VCaP (cell line): Measurements from ENCODE around the gene GRIK4.

Experiments
- H3K27ac ChIP-seq: fragments of 450-650 bp; 2 replicates; pipeline ENCODE4 v1.5.1; 2017
- CTCF ChIP-seq: fragments of 450-650 bp; conservative IDR thresholded peaks from 2 replicates; pipeline ENCODE4 v1.5.1; 2017; ENCODE audit warnings: mild to moderate bottlenecking, moderate library complexity

GRIK4 gene

GRCh38 chr11:120473503-120473902 is 38.0 kb upstream of the GRIK4 start:
- H3K27ac ChIP-seq = no peak overlapping the region
- no peak for TF ChIP-seq CTCF

- TF ChIP-seq CTCF = no peak
- no peak overlapping the region for H3K27ac ChIP-seq
Measured at GRCh38 chr11:120482149-120482548, 29.4 kb upstream of the GRIK4 start.

- no peak overlapping the region for H3K27ac ChIP-seq
- TF ChIP-seq CTCF = no peak
Measured at GRCh38 chr11:120484722-120485121, 26.8 kb upstream of the GRIK4 start.

DNA sequence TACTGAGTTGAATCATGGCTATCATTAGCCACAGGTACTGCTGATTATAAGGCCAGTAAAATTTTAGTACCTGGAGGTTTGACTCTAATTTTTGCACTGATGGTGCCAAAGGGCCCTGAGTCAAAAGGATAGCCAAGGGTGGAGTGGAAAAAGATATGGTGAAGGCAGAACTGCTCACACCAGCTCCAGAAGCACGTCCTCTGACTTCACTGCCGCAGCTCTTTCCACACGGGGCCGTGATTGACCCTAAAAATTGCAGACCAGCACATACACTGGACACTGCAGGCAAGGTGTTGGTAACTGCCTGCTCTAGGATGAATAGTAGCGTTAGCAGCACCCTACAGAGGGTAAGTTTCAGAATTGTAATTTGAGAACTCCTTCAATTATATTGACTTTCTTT is 25.4 kb upstream of the GRIK4 start:
- no peak for TF ChIP-seq CTCF
- H3K27ac ChIP-seq = no peak overlapping the region

DNA sequence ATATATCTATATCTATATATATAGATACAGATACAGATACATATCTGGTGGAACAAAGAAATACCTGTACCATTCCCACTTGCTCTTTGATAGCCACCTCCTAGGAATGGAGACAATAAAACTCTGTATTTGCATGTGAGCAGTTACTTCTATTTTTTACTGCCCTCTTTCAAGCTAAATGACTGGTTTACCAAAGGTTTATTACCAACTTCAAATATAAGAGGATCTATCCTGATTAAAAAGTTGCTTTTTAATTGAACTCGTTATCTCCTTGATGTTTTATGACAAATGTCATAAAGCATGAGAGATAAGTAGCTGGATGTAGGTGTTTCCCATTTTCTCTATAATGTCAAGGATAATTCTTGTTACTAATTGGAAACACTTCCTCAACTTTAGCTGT is 21.7 kb upstream of the GRIK4 start:
- no peak overlapping the region for H3K27ac ChIP-seq
- no peak for TF ChIP-seq CTCF

- TF ChIP-seq CTCF = no peak
- H3K27ac ChIP-seq = no peak overlapping the region
Measured at GRCh38 chr11:120492486-120492885, 19.1 kb upstream of the GRIK4 start.

DNA sequence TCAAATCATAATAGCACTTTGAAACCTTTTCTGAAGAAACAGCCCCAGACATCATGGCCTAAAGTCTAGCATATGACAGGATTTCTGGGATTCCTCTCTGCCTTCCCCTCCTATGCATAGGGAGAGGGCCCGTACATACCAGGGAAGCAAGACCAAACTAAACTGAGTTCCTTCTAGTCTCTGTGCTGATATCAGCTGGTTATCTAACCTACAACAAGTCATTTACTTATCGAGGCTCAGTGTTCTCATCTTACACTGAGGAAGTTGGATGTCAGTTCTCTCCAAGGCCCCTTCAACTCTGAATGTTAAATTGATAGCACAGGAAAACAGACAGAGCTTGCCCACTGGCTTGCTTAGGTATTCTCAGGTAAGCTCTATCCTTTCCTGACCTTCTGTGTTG is 17.0 kb upstream of the GRIK4 start:
- no peak overlapping the region for H3K27ac ChIP-seq
- no peak for TF ChIP-seq CTCF

- no peak overlapping the region for H3K27ac ChIP-seq
- TF ChIP-seq CTCF = no peak
Measured at GRCh38 chr11:120499088-120499487, 12.5 kb upstream of the GRIK4 start.
